NCI-H460 (cell line): ENCODE results near the gene ARF5. TPM values are rescaled to one million over a fixed set of nuclear protein-coding genes. Genes with fewer than 3 reads are reported as not detected.

Source experiments
- DNase-seq: peaks from one replicate; pipeline ENCODE4 v3.0.0-alpha.2; 2016; ENCODE audit warnings: low read depth; ENCODE audit errors: extremely low read depth
- total RNA-seq: library from RNA; depleted of rRNA; stranded (reverse); fragments of >200 nt; shearing (Covaris generic); gene quantifications from 2 replicates; pipeline ENCODE4 v1.2.3, GENCODE V29; 2014

The ARF5 gene
- total RNA-seq, 1 experiment from 2014 or later = 112 TPM

GRCh38 chr7:127587663-127588018 is 570 bp upstream of the ARF5 start:
- DNase-seq = no peak

GRCh38 chr7:127588697-127589482 is 679 bp downstream of the ARF5 start:
- DNase-seq = peak; percentile 45

- DNase-seq = no peak
Measured at GRCh38 chr7:127589896-127590295, 1.7 kb downstream of the ARF5 start.

GRCh38 chr7:127591189-127591588 is 3.0 kb downstream of the ARF5 start:
- DNase-seq = no peak

GRCh38 chr7:127591591-127591990 is 3.4 kb downstream of the ARF5 start:
- DNase-seq = no peak

GRCh38 chr7:127592550-127592949 is 4.3 kb downstream of the ARF5 start:
- DNase-seq = no peak

- no peak for DNase-seq
Measured at GRCh38 chr7:127594490-127594889, 6.3 kb downstream of the ARF5 start.

- no peak for DNase-seq
Measured at GRCh38 chr7:127595737-127596136, 7.5 kb downstream of the ARF5 start.

- no peak for DNase-seq
Measured at GRCh38 chr7:127598318-127598717, 10.1 kb downstream of the ARF5 start.

GRCh38 chr7:127600885-127601284 is 12.7 kb downstream of the ARF5 start:
- DNase-seq = no peak

- no peak for DNase-seq
Measured at GRCh38 chr7:127608446-127608845, 20.2 kb downstream of the ARF5 start.

- no peak for DNase-seq
Measured at GRCh38 chr7:127609297-127609696, 21.1 kb downstream of the ARF5 start.

GRCh38 chr7:127612263-127612662 is 24.1 kb downstream of the ARF5 start:
- no peak for DNase-seq

GRCh38 chr7:127616724-127617123 is 28.5 kb downstream of the ARF5 start:
- no peak for DNase-seq

GRCh38 chr7:127618042-127618441 is 29.8 kb downstream of the ARF5 start, which contains the start of gene PAX4:
Gene PAX4 (minus strand): TSS chr7:127618142. CDS start chr7:127615928, 2,214 bp downstream.
- DNase-seq = no peak

GRCh38 chr7:127618775-127619174 is 30.6 kb downstream of the ARF5 start:
- no peak for DNase-seq

- DNase-seq = no peak
Measured at GRCh38 chr7:127619681-127620405, 31.6 kb downstream of the ARF5 start.

GRCh38 chr7:127620406-127621233 is 32.4 kb downstream of the ARF5 start:
- DNase-seq = no peak

- no peak for DNase-seq
Measured at GRCh38 chr7:127625331-127625730, 37.1 kb downstream of the ARF5 start.

GRCh38 chr7:127628445-127628844 is 40.2 kb downstream of the ARF5 start:
- DNase-seq = no peak

- no peak for DNase-seq
Measured at GRCh38 chr7:127629268-127629854, 41.1 kb downstream of the ARF5 start.
